HG03558 (cell line): ENCODE results near the gene AMZ1.
"Not testable (repeated sequence)": the region's sequence is repeated elsewhere in the genome, so short reads cannot be mapped to it uniquely, and the experiment has no call there.

Experiments used
- ATAC-seq: cut with Tn5 transposase; IDR thresholded peaks from one replicate; pipeline ENCODE4 v1.9.1; 2021; ENCODE audit warnings: moderate number of reproducible peaks; ENCODE audit not compliant: unreplicated experiment; ENCODE audit errors: extremely low read depth

Gene AMZ1

DNA sequence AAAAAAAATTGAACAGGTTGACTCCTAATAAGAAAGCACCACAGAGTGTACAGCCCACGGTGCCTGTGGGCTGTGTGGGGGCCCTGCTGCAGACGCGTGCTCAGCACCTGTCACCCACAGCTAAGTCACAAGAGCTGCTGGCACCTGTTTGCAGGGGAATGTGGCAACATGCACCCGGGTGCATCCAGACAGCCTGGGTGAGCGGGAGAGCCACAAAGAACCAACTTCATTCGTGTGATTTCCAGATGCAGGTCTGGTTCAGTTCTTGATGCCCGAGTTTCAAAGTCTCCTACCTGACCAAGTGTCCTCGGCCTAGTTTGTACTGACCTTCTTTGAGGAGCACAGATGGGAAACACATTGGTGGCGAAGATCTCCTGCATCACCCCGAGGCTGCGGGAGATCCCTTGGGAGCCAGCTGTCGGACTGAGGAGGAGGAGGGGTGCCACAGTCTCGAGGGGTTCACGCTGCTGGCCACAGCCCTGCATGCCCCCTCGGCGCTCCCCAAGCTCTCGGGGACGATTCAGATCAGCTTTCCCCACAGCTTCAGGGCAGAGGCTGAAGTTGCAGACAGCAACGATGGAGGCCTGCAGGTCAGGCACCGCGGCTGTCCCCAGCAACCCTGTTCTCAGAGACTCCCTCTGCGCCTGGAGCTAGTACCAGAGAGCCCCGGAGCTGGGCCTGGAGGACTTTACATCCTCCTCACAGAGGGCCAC, 35.3 kb downstream of the AMZ1 start:
- ATAC-seq = no peak

DNA sequence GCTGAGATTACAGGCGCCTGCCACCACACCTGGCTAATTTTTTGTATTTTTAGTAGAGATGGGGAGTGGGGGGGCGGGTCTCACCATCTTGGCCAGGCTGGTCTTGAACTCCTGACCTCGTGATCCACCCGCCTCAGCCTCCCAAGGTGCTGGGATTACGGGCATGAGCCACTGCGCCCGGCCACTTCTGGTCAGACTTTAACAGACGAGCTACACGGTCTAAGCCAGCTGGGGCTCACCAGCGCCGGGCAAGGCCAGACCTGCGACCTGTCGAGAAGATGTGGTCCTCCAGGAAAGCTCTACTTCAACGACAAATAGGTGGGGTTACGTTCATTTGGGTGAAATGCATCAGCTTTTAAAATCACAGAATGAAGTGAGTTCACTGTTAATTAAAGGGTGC, 36.0 kb downstream of the AMZ1 start:
- not testable (repeated sequence) for ATAC-seq

DNA sequence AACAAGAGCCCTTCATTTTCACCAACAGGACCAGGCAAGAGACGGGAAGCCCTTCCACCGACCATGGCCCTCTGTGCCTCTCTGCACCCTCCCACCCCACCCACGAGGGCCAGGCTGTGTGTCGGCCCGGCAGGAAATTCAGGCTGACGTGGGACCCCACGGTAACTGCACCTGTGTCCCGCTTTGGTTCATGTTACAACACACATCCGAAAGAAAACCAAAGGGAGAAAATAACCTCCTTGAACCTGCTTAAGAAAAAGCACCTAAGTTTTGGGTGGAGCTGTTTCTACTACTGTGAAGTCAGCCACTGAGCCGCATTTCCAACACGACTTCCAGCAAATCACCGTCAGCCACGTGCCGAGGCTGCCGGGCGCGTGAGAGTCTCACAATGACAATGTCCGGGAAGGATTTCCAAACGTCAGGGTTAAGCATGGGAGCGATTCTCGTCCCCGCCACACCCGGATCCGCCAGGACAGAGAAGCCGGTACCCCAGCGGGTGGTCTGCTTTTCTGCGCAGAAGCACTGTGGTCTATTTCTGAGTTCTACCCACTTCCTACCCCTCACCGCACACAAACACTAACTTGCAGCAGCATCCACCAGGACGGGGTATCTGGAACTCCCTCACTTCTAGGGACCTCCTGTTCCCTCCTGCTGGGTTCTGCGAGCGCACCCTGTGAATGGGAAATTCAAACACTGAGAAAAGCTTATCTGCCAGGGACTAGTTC, 36.6 kb downstream of the AMZ1 start:
- no peak for ATAC-seq

DNA sequence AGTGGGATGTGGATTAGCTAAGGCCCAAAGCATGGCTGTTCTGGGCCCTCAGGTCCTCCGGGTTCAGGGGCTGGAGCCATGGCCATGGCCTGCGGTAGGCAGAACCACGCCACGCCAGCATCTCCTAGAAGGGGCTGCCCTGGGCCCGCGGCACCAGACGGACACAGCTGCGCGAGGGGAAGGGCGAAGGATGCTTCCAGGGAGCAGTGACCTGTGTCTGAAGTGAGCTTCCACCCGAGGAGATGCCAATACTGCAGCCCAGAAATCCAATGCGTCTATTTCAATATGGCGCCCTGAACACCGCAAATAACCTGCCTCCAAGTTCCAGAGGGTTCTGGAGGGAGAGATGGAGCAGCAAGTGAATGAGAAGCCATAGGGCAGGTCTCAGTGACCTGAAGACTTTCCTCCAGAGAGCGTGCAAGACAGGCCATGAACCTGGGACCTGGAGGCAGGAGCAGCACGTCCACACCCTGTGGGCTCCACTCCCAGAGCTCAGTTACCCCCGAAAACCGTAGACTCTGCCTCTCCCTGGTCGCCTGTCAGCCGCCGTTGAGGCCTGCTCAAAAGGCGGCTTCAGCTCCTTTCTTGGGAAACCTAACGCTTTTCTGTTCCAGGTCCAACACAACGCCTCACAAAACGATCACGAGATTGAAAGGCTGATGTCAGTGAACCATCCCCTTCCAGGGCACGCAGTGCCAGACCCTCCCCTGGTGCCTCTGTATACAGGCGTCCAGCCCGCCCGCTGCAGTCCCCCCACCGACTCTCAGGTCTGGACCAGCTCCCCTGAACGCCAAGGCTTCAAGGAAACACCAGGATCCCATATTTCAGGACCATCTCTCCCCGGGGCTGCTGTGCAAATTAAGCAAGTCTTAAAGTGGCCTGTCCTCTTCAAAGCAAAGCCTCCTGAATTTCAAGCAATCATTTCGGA, 37.4 kb downstream of the AMZ1 start:
- ATAC-seq = no peak

DNA sequence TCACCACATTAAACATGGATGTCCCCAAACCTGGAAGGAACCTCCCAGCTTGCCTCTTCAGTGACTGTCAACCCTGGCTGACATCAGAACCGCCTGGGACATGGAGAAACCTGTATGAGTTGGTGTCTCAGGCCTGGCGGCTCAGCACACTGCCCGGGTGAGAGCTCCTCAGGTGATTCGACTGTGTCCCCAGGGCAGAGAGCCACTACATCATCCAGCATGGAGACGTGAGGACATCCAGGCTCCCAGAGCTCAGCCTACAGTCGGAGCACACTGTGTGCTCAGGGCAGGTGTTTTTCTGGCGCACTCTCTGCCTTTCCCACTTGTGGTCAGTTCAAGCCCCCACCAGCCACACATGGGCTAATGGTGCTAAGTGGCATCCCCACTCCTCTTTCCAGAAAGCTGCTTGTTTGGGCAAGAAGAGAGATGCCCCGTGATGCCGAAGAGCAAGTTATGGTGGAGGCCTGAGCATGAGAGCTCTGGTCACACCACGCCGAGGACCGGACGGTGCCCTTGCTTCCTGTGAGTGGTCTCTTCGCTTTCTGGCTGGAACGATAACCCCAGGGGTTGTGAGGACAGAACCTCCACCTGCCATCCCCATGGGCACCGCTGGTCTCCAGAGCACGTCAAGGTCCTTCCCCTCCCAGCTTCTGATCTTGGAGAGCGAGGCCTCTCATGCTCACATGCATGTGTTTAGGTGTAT, 38.5 kb downstream of the AMZ1 start:
- ATAC-seq = no peak

DNA sequence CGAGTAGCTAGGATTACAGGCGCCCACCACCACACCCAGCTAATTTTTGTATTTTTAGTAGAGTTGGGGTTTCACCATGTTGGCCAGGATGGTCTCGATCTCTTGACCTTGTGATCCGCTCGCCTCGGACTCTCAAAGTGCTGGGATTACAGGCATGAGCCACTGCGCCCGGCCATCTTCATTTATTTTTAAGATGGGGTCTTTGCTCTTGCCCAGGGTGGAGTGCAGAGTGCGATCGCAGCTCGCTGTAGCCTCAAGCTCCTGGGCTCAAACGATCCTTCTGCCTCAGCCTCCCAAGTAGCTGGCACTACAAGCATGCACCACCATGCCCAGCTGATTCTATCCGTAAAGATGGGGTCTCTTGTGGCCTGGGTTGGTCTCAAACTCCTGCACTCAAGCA, 39.2 kb downstream of the AMZ1 start:
- not testable (repeated sequence) for ATAC-seq

DNA sequence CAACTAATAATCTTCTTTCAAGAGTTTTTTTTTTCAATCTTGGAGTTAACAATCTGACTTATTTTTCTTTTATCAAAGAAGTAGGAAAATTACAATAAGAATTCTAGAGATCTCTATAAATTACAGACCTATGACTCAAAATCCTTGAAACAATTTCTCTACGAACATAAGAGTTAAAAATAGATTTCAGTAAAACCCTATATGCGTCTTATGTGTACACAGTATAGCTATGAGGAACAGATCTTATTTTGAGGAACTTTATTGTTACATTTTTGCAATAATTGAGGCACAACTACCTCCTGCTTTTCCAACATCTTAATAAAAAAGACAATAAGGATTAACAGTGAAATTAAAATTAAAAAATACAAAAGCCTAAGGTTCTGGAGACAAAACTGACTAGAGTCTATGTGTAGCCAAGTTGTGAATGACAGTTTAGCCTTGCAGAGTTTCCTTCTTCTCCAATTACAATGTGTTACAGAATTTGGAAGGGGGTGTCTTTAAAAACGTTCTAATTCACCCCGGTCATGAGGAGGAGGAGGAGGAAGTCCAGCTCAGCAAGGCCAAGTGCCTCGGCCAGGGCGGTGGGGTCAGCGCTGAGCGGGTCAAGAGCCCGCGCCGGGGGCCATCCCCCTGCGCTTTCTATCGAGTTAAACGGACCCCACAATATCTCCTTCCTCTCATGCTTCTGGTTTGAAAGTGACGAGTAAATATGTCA, 40.5 kb downstream of the AMZ1 start:
- ATAC-seq = no peak

DNA sequence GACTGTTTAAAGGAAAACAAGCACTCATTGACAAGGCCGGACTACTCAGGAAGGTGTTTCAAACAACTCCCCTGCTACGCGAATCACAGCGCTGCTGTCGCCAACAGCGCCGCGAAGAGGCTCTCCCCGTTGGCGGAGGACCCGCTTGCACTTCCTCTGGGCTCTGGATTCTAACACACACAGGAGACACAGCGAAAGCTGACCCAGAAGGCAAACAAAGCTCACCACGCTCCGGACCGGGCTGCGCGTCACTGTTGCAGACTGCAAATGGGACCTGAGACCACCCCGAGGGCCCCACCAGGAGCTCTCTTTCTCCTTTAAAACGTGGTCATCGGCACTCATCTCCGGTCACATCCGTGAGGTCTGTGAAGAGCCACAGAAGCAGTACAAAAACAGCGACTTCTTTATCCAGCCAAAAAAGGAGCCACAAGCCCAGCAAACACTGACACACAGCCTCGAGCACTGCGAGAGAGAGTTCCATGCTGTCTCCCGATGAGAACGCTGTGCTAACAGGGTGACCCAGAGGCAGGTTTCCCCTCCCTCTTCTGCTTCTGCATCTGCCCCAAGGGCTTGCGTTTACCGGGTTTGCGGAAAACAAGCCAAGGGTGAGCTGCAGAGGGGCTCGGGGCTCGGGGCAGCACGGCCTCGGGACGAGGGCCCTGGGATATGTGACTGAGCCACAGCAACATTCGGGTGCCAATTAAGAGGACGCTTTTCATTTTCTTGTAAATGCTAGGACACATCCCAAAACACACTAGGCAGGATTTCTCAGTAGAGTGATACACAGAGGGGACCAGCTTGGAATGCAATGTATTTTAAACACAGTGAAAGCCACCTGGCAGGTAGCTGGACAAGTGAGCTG, 41.3 kb downstream of the AMZ1 start:
- no peak for ATAC-seq

DNA sequence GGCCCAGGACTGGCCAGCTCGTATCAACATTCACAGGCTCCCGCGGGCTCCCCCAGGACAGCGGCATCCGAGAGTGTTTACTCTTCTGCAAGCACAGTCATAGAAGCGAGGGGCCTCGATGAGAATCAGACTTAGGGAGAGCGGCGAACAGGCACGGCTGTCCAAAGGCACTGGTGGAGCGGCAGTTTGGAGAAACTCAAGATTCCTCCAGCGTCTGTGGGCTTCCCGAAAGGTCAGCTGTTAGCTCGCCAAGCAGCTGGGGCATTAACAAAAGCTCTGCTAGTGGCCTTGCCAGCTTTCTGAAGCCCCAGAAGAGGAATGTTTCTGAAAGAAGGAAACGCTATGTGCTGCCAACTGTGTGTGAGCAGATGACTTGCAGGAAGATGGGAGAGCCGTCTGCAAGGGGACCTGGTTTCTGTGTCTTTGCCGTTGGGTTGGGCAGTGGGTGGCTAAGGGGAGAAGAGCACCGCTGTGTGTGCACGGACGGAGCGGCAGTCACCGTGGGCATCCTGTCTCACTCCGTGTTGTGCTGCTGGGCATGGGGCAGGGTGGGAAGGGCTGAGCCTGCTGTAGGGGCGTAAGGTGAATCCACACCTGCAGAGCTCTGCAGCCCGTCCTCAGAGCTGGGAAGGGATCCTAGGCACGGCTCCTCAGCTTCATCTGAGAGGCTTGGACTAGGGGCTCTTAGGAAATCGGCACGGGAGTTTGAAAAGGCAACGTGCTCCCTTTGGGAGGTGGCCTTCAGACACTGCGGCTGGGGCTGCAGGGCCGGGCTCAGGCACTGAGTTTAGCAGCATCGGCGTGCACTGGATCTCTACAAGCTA, 42.1 kb downstream of the AMZ1 start:
- ATAC-seq = no peak

DNA sequence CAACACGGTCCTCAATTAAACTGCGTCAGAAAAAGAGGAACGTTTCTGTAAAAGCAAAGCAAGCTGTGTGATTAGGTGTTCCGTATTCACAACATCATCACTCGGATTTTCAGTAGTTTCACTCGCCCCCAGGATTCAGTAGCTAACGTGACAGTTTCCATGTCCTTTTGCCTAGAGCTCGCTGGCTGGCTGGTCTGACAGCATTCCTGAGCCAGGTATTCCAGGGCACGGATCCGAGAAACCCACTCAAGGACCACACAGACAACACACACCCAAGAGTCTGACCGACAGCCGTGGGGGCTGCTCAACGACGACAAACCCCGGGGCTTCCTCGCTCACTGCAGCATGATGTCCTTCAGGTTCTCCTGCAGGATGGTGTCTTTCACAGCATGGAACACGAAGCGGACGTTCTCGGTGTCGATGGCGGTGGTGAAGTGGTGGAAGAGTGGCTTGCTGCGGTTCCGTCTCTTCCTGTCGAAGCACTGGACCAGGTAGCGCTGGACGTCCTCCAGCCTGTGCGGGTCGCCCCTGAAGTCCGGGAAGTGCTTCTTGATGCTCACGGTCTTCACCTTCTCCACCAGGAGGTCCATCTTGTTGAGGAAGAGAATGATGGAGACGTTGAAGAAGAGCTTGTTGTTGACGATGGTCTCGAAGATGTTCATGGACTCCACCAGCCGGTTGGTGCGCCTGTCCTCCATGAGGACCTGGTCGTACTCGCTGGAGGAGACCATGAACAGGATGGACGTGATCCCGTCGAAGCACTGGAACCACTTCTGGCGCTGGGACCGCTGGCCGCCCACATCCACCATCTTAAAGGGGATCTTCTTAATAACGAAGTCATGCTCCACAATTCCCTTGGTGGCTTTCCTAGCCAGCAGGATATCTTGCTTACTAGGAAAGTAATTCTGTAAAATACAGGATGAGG, 43.1 kb downstream of the AMZ1 start:
- ATAC-seq = no peak

DNA sequence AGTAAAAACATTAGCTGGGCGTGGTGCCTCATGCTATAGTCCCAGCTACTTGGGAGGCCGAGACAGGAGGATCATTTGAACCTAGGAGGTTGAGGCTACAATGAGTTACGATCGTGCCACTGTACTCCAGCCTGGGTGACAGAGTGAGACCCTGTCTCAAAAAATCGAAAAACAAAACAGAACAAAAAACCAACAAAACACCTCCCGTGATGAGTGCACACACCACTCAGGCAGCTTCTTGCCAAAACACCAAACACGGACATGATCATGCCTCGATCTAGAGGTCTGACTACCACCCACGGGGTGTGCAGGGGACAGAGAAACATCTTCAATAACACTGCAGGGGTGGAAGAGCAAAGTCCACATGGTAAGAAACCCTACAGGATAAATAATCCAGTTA, 44.4 kb downstream of the AMZ1 start:
- ATAC-seq = no peak

DNA sequence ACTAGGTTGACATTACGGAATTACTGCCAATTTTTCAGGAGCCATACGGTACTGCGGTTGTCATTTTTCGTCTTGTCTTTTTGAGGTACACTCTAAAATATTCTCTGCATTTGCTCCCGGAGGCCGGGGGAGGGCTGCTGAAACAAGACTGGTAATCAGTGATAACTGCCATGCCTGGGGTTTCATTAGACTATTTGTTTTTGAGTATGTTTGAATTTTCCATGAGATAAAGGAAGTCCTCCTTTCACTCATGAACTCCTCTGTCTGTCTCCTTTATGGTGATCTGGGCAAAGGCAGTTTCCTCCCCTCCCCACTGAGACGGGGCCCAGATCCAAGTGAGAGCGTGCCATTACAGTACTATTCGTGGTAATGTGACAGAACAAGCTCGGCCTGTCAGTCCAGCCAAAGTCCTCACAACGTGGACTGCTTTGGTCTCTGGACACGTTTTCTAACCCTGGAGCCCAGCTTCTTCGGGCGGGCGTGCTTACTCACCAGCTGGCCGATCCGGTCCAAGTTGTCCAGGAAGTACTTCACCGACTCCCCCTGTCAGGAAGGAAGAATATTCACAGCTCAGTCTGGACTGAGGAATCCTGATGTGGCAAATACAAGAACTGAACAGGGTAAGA, 45.1 kb downstream of the AMZ1 start:
- no peak for ATAC-seq

DNA sequence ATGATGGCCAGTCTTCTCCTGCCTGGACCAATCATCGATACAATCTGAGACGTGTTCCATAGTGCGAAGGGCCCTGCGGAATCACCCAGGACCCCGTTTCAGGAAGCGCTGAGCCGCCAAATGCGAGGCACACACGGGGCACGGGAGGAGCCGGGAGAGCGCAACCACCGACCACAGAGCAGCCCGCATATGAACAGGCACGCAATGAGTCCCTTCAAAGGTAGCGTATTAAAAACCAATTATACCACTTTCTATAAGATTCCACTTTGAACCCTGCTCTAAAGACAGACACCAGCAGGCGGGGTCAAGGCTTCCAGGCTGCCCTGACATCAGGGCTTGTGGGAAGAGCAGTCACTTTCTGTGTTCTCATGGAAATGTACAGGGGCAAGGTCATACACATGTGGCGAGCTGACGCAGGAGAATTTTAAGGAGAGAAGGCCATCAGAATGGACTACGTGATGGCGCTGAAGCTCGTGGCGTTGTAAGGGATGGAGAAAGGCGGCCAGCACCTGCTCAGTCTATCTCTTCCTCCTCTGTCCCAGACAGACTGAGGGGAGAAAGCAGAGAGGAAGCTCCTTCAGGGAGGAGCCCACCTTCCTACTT, 46.2 kb downstream of the AMZ1 start:
- ATAC-seq = no peak

DNA sequence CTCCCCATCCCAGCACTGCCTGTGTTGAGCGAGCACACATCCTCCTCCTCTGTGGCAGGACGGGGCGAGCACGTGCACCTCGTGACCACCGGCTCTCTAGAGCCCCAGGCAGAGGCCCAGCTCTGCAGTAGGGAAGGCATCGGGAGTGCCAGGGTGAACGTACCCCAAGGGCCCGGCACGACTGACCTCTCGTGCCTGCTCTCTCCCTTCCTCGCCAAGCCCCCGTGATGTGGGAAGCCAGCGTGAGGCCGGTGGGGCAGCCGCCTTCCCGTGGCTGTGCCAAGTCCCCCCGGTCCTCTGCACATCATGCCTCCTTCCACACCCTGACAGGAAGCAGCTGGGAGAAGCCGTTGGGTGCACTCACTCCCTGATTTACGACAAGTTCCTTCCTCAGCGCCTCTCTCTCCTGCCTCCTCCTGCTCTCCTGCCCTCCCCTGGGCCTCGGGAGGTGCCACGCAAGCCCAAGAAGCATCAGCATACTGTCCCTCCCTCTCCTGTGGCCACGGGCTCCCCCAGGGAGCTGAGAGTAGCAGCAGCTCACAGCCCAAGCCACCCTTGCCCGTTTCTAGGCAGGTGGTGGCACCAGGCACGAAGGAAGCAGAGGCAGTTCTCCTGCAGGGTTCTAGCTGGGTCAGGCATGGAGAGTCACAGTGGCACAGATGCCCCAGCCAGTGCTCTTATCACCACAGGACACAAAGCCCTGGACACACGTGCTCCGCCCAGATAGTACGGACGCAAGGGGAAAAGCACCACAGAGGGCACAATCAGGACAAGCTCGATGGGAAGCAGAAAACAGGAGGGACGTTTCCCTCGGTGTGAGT, 47.0 kb downstream of the AMZ1 start:
- ATAC-seq = no peak

DNA sequence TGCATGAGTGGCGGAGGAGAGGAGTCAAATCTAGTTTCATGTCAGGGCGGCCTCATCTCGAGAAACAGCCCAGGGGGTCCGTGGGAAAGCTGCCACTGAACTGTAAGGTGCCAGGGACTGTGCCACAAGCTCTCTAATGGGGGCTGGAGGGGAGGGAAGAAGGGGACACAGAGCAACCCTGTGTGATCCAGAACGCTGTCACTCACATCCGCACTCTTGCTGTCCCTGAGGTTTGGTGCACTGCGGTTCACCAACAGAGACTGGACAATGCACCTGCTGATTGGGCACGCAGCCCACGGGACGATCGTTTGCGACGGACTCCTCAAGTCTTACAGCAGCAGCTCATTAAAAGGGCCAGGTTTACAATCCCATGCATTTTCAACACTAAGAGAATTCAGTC, 47.7 kb downstream of the AMZ1 start:
- ATAC-seq = no peak
